H1 (cell line): Measurements from ENCODE around the gene PTPRD. TPM values are rescaled to one million over a fixed set of nuclear protein-coding genes. Genes with fewer than 3 reads are reported as not detected.

Experiments used
- CTCF ChIA-PET: fragments of 300-600 bp; sonication (Branson Sonifier 250); formaldehyde crosslinking; loops from one replicate; lab custom pipeline; 2021; ENCODE audit not compliant: partially characterized antibody; lab: Charles Lee
- POLR2A ChIA-PET: fragments of 300-600 bp; sonication (Branson Sonifier 250); formaldehyde crosslinking; loops from one replicate; lab custom pipeline; 2021; ENCODE audit warnings: inconsistent platforms; ENCODE audit not compliant: partially characterized antibody; lab: Charles Lee
- DNase-seq, 2 experiments: peaks; one replicate each; pipeline versions ENCODE4 v3.0.0 to v3.0.0-alpha.2; 2010 to 2022; ENCODE audit warnings: low spot score in 2 of 2, low read depth in 1 of 2, mixed read lengths in 1 of 2
- FAIRE-seq: peaks from 2 replicates; lab custom pipeline; 2011; peaks lifted over from hg19 to GRCh38; lab: Jason Lieb, UNC
- H2AFZ ChIP-seq: 2 replicates; pipeline ENCODE4 v1.8.1; 2012; ENCODE audit warnings: low read length, inconsistent platforms
- H2AK5ac ChIP-seq: 2 replicates; pipeline ENCODE4 v1.6.1; 2013; ENCODE audit warnings: low read depth, low read length
- H2BK120ac ChIP-seq: replicated peaks from 2 replicates; pipeline ENCODE3; 2013; ENCODE audit warnings: low read depth, low read length, inconsistent platforms
- H2BK12ac ChIP-seq: 2 replicates; pipeline ENCODE4 v1.6.1; 2013; ENCODE audit warnings: low read depth, low read length
- H2BK15ac ChIP-seq: 2 replicates; pipeline ENCODE4 v1.6.1; 2013; ENCODE audit warnings: low read length
- H2BK20ac ChIP-seq: 2 replicates; pipeline ENCODE4 v1.6.1; 2013; ENCODE audit warnings: low read length
- H2BK5ac ChIP-seq: 2 replicates; pipeline ENCODE4 v1.6.1; 2013; ENCODE audit warnings: low read depth, low read length
- H3K14ac ChIP-seq: 2 replicates; pipeline ENCODE4 v1.6.1; 2013; ENCODE audit warnings: inconsistent platforms; ENCODE audit not compliant: insufficient read length
- H3K18ac ChIP-seq: 2 replicates; pipeline ENCODE4 v1.6.1; 2013; ENCODE audit warnings: low read length; ENCODE audit errors: extremely low read depth
- H3K23ac ChIP-seq: 2 replicates; pipeline ENCODE4 v1.6.1; 2013; ENCODE audit warnings: inconsistent platforms; ENCODE audit not compliant: insufficient read length
- H3K23me2 ChIP-seq: 2 replicates; pipeline ENCODE4 v1.6.1; 2013; ENCODE audit warnings: low read depth, low read length
- H3K27ac ChIP-seq: 2 replicates; pipeline ENCODE4 v1.6.1; 2011; ENCODE audit warnings: low read depth, low read length, inconsistent platforms
- H3K27me3 ChIP-seq, 4 experiments: replicated peaks in 1 of 4; 1 replicate in 1 of 4; 2 replicates in 3 of 4; pipeline versions ENCODE4 v1.6.1 to v1.8.1; 2011 to 2013; ENCODE audit warnings: low read length in 3 of 4, mild to moderate bottlenecking in 3 of 4, inconsistent platforms in 2 of 4, mixed read lengths in 2 of 4, moderate library complexity in 1 of 4; ENCODE audit not compliant: control insufficient read depth in 3 of 4, insufficient read depth in 3 of 4; ENCODE audit errors: extremely low read depth in 1 of 4
- H3K36me3 ChIP-seq, 4 experiments: 2 replicates each; pipeline versions ENCODE4 v1.6.1 to v1.8.1; 2011 to 2013; ENCODE audit warnings: mild to moderate bottlenecking in 4 of 4, low read length in 3 of 4, moderate library complexity in 2 of 4, control low read depth in 1 of 4, inconsistent platforms in 1 of 4; ENCODE audit not compliant: insufficient read depth in 4 of 4, control insufficient read depth in 2 of 4
- H3K4ac ChIP-seq: replicated peaks from 2 replicates; pipeline ENCODE3; 2013; ENCODE audit warnings: low read length, low read depth, mixed read lengths, inconsistent platforms; ENCODE audit not compliant: insufficient read length
- H3K4me1 ChIP-seq, 4 experiments: replicated peaks in 1 of 4; 1 replicate in 1 of 4; 2 replicates in 3 of 4; pipeline versions ENCODE4 v1.6.1 to v1.8.1; 2011 to 2013; ENCODE audit warnings: low read length in 3 of 4, inconsistent platforms in 2 of 4, mixed read lengths in 1 of 4; ENCODE audit not compliant: insufficient read depth in 4 of 4, control insufficient read depth in 3 of 4
- H3K4me2 ChIP-seq, 2 experiments: 2 replicates each; pipeline versions ENCODE4 v1.6.1 to v1.8.1; 2011 to 2013; ENCODE audit warnings: low read depth in 2 of 2, low read length in 2 of 2, control low read depth in 1 of 2, inconsistent platforms in 1 of 2, mild to moderate bottlenecking in 1 of 2; ENCODE audit not compliant: insufficient read depth in 1 of 2
- H3K4me3 ChIP-seq, 4 experiments: fragments of 200-600, 300-600 bp in 1 of 4; sonication (generic), shearing (Covaris generic), sonication (Bioruptor Twin) in 1 of 4; 2 replicates each; pipeline versions ENCODE4 v1.5.1 to v1.8.1; 2011 to 2016; ENCODE audit warnings: low read length in 4 of 4, low read depth in 3 of 4, control low read depth in 2 of 4, inconsistent platforms in 2 of 4, mild to moderate bottlenecking in 2 of 4, mixed read lengths in 1 of 4, moderate library complexity in 1 of 4; ENCODE audit not compliant: insufficient read depth in 2 of 4; ENCODE audit errors: extremely low read depth in 1 of 4
- H3K56ac ChIP-seq: replicated peaks from 2 replicates; pipeline ENCODE3; 2013; ENCODE audit warnings: low read depth, mild to moderate bottlenecking, mixed read lengths, low read length, inconsistent platforms; ENCODE audit not compliant: insufficient read length
- H3K79me1 ChIP-seq: 2 replicates; pipeline ENCODE4 v1.6.1; 2013; ENCODE audit warnings: low read depth, low read length, control low read depth
- H3K79me2 ChIP-seq, 2 experiments: 2 replicates each; pipeline versions ENCODE4 v1.6.1 to v1.8.1; 2012 to 2013; ENCODE audit warnings: low read length in 2 of 2, mild to moderate bottlenecking in 2 of 2, inconsistent platforms in 1 of 2; ENCODE audit not compliant: insufficient read depth in 2 of 2, control insufficient read depth in 1 of 2
- H3K9ac ChIP-seq, 4 experiments: replicated peaks in 1 of 4; 1 replicate in 1 of 4; 2 replicates in 3 of 4; pipeline versions ENCODE4 v1.6.1 to v1.8.1; 2011 to 2013; ENCODE audit warnings: low read depth in 3 of 4, low read length in 3 of 4, control low read depth in 2 of 4, mild to moderate bottlenecking in 2 of 4, moderate library complexity in 2 of 4, inconsistent platforms in 1 of 4; ENCODE audit errors: extremely low read depth in 1 of 4
- H3K9me3 ChIP-seq, 2 experiments: 2 replicates each; pipeline versions ENCODE4 v1.6.1 to v1.8.1; 2012 to 2013; ENCODE audit warnings: mild to moderate bottlenecking in 2 of 2, moderate library complexity in 2 of 2, control low read depth in 1 of 2, inconsistent platforms in 1 of 2, low read depth in 1 of 2, low read length in 1 of 2, mixed read lengths in 1 of 2; ENCODE audit not compliant: insufficient read depth in 2 of 2
- H4K20me1 ChIP-seq, 2 experiments: replicated peaks in 1 of 2; 2 replicates each; pipeline versions ENCODE3 to v1.8.1; 2011 to 2013; ENCODE audit warnings: inconsistent platforms in 2 of 2, low read length in 2 of 2, mild to moderate bottlenecking in 1 of 2; ENCODE audit not compliant: insufficient read depth in 2 of 2, control insufficient read depth in 1 of 2
- H4K5ac ChIP-seq: 2 replicates; pipeline ENCODE4 v1.6.1; 2013; ENCODE audit warnings: low read length, low read depth, mixed read lengths, inconsistent platforms; ENCODE audit not compliant: insufficient read length
- H4K8ac ChIP-seq: 2 replicates; pipeline ENCODE4 v1.8.0; 2013; ENCODE audit warnings: mild to moderate bottlenecking, moderate library complexity, low read length, inconsistent platforms; ENCODE audit not compliant: insufficient read depth; ENCODE audit errors: extremely low read depth
- H4K91ac ChIP-seq: replicated peaks from 2 replicates; pipeline ENCODE3; 2013; ENCODE audit warnings: low read length, mixed read lengths, inconsistent platforms; ENCODE audit not compliant: insufficient read length
- BRCA1 ChIP-seq: IDR thresholded peaks from 2 replicates; pipeline ENCODE4 v1.6.1; 2012; ENCODE audit warnings: low read depth, low read length, improper control_type of control experiment
- CEBPB ChIP-seq: IDR thresholded peaks from 2 replicates; pipeline ENCODE4 v1.6.1; 2012; ENCODE audit warnings: low read depth, low read length
- WGBS, 2 experiments: shearing (Covaris generic) in 1 of 2; methylation state at CpG; one replicate each; pipeline versions ENCODE4 v1.1.6 to v1.1.7; 2013 to 2015; ENCODE audit warnings: low lambda C conversion rate in 2 of 2, mixed read lengths in 2 of 2, inconsistent platforms in 1 of 2, low coverage in 1 of 2, missing lambda C conversion rate in 1 of 2; ENCODE audit not compliant: insufficient replicate concordance in 2 of 2, insufficient coverage in 1 of 2, insufficient read length in 1 of 2; ENCODE audit errors: extremely low coverage in 1 of 2, missing lambda C conversion rate in 1 of 2; 5-methylcytosine and 5-hydroxymethylcytosine counted together
- polyA plus RNA-seq, 7 experiments: library from polyadenylated mRNA; depleted of rRNA in 3 of 7; stranded (reverse) in 5 of 7; unstranded in 2 of 7; fragments of >200 nt in 5 of 7; fragments of 200-250 nt in 2 of 7; gene quantifications; 1 replicate in 5 of 7; 2 replicates in 1 of 7; 4 replicates in 1 of 7; pipeline versions ENCODE4 v1.2.1 to v1.2.3, GENCODE V29; 2011 to 2013; ENCODE audit warnings: missing spikeins in 2 of 7, mixed read lengths in 2 of 7
- total RNA-seq: library from RNA; stranded (reverse); fragmentation: NEBNext Ultra II Directional; extraction: Animal tissue kit (Norgen Biotek cat#: 25700); gene quantifications from 2 replicates; pipeline ENCODE4 v1.2.1, GENCODE V29; 2021
- TF ChIP-seq, protein P1 (sequence below): IDR thresholded peaks from 2 replicates; pipeline ENCODE4 v1.6.1; 2012; ENCODE audit warnings: inconsistent platforms

The PTPRD gene
- total and polyA plus RNA-seq, 2 of the 8 experiments (the other 6 are each of a cell fraction or from before 2014, with no cell fraction given): 17.2 to 77.0 TPM

DNA sequence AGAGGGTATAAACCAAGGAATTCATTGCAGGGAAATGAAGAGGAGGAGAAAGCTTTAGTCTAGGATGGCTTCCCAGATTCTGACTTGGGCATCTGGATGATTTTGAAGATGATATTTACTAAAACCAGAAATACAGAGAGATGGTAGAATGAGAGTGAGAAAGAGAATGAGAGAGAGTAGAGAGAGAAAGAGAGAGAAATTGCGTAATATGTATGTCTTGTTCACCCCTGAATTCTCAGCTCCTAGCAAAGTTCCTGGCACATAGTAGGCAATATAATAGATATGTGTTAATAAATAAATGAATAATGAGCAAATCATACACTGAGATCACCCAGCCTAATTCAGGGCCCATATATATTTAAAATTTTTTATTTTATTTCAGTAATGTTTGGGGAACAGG is 1723.7 kb downstream of the PTPRD start:
- no peak overlapping the region for H3K4me3 ChIP-seq
- no peak overlapping the region for H2AFZ ChIP-seq
- no peak overlapping the region for H3K4ac ChIP-seq
- no peak overlapping the region for H4K91ac ChIP-seq
- H4K5ac ChIP-seq: no peak overlapping the region
- no peak overlapping the region for H2BK15ac ChIP-seq
- no peaks in the 10 kb centered on the region for H3K23me2 ChIP-seq
- H3K18ac ChIP-seq: no peak overlapping the region
- H3K27me3 ChIP-seq: no peaks in the 10 kb centered on the region
- CTCF ChIA-PET: interaction anchor here (0.9 kb wide), 1 partner anchor 9 kb away, joined by 4 read pairs; no protein-coding TSS in a partner anchor
- no peaks in the 10 kb centered on the region for H3K9me3 ChIP-seq
- H3K9ac ChIP-seq: no peak overlapping the region
- TF ChIP-seq CEBPB (peak; percentile 78; the same call in 1 of the 2 replicates), BRCA1 (no peak)
- TF ChIP-seq, protein P1, sequence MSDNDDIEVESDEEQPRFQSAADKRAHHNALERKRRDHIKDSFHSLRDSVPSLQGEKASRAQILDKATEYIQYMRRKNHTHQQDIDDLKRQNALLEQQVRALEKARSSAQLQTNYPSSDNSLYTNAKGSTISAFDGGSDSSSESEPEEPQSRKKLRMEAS: no peak
- no peak overlapping the region for H2AK5ac ChIP-seq
- H4K20me1 ChIP-seq: no peaks in the 10 kb centered on the region
- 82 to 100% methylated on average over 1 of the region's 1 CpG for WGBS, 2 experiments
- H3K36me3 ChIP-seq: no peaks in the 10 kb centered on the region
- POLR2A ChIA-PET: no interaction called here
- H3K79me2 ChIP-seq: no peaks in the 10 kb centered on the region
- no peak overlapping the region for H4K8ac ChIP-seq
- no peak for DNase-seq
- H2BK12ac ChIP-seq: no peak overlapping the region
- no peak overlapping the region for H3K23ac ChIP-seq
- no peak overlapping the region for H3K56ac ChIP-seq
- H3K79me1 ChIP-seq: no peaks in the 10 kb centered on the region
- FAIRE-seq: no peak
- H3K4me2 ChIP-seq: no peak overlapping the region
- H2BK120ac ChIP-seq: no peak overlapping the region
- peaks cover 0 to 2% (median 0%) of the 10 kb centered on the region in 4 experiments; a peak in 1 of 7 replicates for H3K4me1 ChIP-seq
- no peak overlapping the region for H3K27ac ChIP-seq
- no peak overlapping the region for H3K14ac ChIP-seq
- H2BK5ac ChIP-seq: no peak overlapping the region
- no peak overlapping the region for H2BK20ac ChIP-seq
